Thoracic aorta (tissue), 2 donors: ENCODE data around the gene DCAF5. TPM values are rescaled to one million over a fixed set of nuclear protein-coding genes. Genes with fewer than 3 reads are reported as not detected.
A peak's percentile ranks its signal among the peaks of the same experiment; 100 is the strongest.

Source experiments
- ATAC-seq: fragments of 150-250 bp; one replicate; pipeline ENCODE4 v1.8.0; 2017; ENCODE audit warnings: low read depth; ENCODE audit not compliant: insufficient number of reproducible peaks, low FRiP score
- DNase-seq: peaks from one replicate; pipeline ENCODE4 v3.0.0-alpha.2; 2020; ENCODE audit warnings: low spot score
- H3K27ac ChIP-seq, 2 donors: fragments of 200-600 bp; sonication (generic); 1 replicate in 1 of 2; 2 replicates in 1 of 2; pipeline ENCODE4 v1.5.1; 2016; ENCODE audit warnings: mild to moderate bottlenecking in 2 of 2, moderate library complexity in 2 of 2
- H3K27me3 ChIP-seq: fragments of 200-600 bp; sonication (generic); replicated peaks from 2 replicates; pipeline ENCODE4 v1.6.0; 2016; ENCODE audit warnings: mild to moderate bottlenecking; ENCODE audit not compliant: insufficient read depth
- H3K36me3 ChIP-seq: fragments of 200-600 bp; sonication (generic); one replicate; pipeline ENCODE4 v1.5.1; 2016
- H3K4me1 ChIP-seq, 2 donors: fragments of 200-600 bp; sonication (generic); 1 replicate in 1 of 2; 2 replicates in 1 of 2; pipeline versions ENCODE4 v1.5.1 to v1.6.0; 2016; ENCODE audit warnings: low read depth in 2 of 2, mild to moderate bottlenecking in 1 of 2; ENCODE audit not compliant: control insufficient read depth in 1 of 2
- H3K4me3 ChIP-seq: fragments of 200-600 bp; sonication (generic); 2 replicates; pipeline ENCODE4 v1.5.1; 2016; ENCODE audit warnings: mild to moderate bottlenecking
- H3K9me3 ChIP-seq: fragments of 200-600 bp; sonication (generic); 2 replicates; pipeline ENCODE4 v1.5.1; 2016
- CTCF ChIP-seq: fragments of 200-600 bp; sonication (generic); IDR thresholded peaks from one replicate; pipeline ENCODE4 v1.5.1; 2019; ENCODE audit warnings: antibody characterized with exemption
- total RNA-seq, 2 donors: library from RNA; depleted of rRNA; stranded (reverse); fragments of >200 nt; gene quantifications; one replicate each; pipeline versions ENCODE4 v1.1.0 to v1.2.3, GENCODE V29; 2016

The DCAF5 gene
- total RNA-seq, 2 donors from 2014 or later, result 37.6 to 42.0 TPM

GRCh38 chr14:69042787-69043444 lies 110.0 kb downstream of the DCAF5 start:
- H3K9me3 ChIP-seq, result no peaks in the 10 kb centered on the region
- no peaks in the 10 kb centered on the region for H3K27me3 ChIP-seq
- ATAC-seq (peak; percentile 17), DNase-seq (peak; percentile 33)
- peaks cover 60 to 97% of the 10 kb centered on the region in 2 donors for H3K4me1 ChIP-seq
- no peak for TF ChIP-seq CTCF
- no peaks in the 10 kb centered on the region for H3K36me3 ChIP-seq
- peak overlapping the region; percentile 94 to 97 for H3K27ac ChIP-seq
- peak overlapping the region; percentile 53 for H3K4me3 ChIP-seq

- DNase-seq (no peak), ATAC-seq (no peak)
- H3K27me3 ChIP-seq, result no peaks in the 10 kb centered on the region
- no peaks in the 10 kb centered on the region for H3K36me3 ChIP-seq
- no peak for TF ChIP-seq CTCF
- H3K27ac ChIP-seq, result peak overlapping the region; percentile 94 to 97
- H3K9me3 ChIP-seq, result no peaks in the 10 kb centered on the region
- peaks cover 57 to 97% of the 10 kb centered on the region in 2 donors for H3K4me1 ChIP-seq
- peak overlapping the region; percentile 53 for H3K4me3 ChIP-seq
These were observed 110.6 kb downstream of the DCAF5 start for GRCh38 chr14:69042299-69042698.

- Histone ChIP-seq H3K4me3 (no peak overlapping the region), H3K4me1 (peaks cover 54 to 99% of the 10 kb centered on the region in 2 donors), H3K27me3 (no peaks in the 10 kb centered on the region), H3K36me3 (no peaks in the 10 kb centered on the region), H3K27ac (peak overlapping the region; percentile 94 to 97), H3K9me3 (no peaks in the 10 kb centered on the region)
- ATAC-seq, result no peak
- TF ChIP-seq CTCF, result no peak
- no peak for DNase-seq
These were observed 111.1 kb downstream of the DCAF5 start for GRCh38 chr14:69041783-69042182.

- Histone ChIP-seq H3K36me3 (no peaks in the 10 kb centered on the region), H3K27ac (peak overlapping the region; percentile 94 to 97), H3K4me1 (peaks cover 42 to 91% of the 10 kb centered on the region in 2 donors), H3K4me3 (no peak overlapping the region), H3K27me3 (no peaks in the 10 kb centered on the region), H3K9me3 (no peaks in the 10 kb centered on the region)
- DNase-seq (no peak), ATAC-seq (no peak)
- TF ChIP-seq CTCF, result no peak
These were observed 112.6 kb downstream of the DCAF5 start for GRCh38 chr14:69040353-69040752.

- Histone ChIP-seq H3K4me1 (peaks cover 31 to 91% of the 10 kb centered on the region in 2 donors), H3K27ac (peak overlapping the region; percentile 94 to 97), H3K4me3 (no peak overlapping the region), H3K9me3 (no peaks in the 10 kb centered on the region), H3K36me3 (no peaks in the 10 kb centered on the region), H3K27me3 (no peaks in the 10 kb centered on the region)
- TF ChIP-seq CTCF, result no peak
- ATAC-seq (no peak), DNase-seq (no peak)
These were observed 113.7 kb downstream of the DCAF5 start for GRCh38 chr14:69039288-69039628.
